ENCODE measurements around the gene TIMM13.

Gene TIMM13

DNA sequence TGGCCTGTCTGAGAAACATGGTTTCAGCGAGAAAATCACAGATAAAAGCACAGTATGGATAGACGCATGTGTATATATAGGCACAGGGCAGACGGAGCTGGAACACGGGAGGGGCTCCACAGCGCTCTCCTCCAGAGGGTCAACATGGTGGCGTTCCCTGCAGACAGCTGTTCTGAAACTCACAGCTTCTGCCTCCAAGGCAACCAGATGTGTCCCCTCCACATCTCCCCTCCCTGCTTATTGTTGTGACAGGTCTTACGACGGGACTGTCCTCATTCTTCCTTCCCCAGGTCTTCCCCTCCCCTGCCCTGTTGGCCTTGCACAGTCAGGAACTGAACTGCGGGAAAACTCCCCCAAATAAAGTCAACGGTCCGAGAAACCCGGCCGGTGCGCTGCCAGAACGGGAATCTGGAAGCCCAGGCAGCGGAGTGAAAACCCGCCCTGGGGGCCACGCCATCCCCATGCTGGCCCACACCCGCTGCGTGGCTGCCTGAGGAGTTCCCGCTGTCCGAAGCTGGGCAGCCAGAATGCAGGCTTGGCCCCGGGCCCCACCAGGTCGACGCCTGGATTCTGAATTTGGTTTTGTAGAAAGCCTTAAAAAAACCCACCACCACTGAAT is 2.6 kb upstream of the TIMM13 start:
- Histone ChIP-seq H3K4me2 (peak overlapping the region in 9 of 11 experiments; percentile 59 to 100 (median 99); a peak in 17 of 22 replicates), H3K27ac (peak overlapping the region in 7 of 11 experiments; percentile 28 to 100 (median 97); a peak in 9 of 22 replicates)

DNA sequence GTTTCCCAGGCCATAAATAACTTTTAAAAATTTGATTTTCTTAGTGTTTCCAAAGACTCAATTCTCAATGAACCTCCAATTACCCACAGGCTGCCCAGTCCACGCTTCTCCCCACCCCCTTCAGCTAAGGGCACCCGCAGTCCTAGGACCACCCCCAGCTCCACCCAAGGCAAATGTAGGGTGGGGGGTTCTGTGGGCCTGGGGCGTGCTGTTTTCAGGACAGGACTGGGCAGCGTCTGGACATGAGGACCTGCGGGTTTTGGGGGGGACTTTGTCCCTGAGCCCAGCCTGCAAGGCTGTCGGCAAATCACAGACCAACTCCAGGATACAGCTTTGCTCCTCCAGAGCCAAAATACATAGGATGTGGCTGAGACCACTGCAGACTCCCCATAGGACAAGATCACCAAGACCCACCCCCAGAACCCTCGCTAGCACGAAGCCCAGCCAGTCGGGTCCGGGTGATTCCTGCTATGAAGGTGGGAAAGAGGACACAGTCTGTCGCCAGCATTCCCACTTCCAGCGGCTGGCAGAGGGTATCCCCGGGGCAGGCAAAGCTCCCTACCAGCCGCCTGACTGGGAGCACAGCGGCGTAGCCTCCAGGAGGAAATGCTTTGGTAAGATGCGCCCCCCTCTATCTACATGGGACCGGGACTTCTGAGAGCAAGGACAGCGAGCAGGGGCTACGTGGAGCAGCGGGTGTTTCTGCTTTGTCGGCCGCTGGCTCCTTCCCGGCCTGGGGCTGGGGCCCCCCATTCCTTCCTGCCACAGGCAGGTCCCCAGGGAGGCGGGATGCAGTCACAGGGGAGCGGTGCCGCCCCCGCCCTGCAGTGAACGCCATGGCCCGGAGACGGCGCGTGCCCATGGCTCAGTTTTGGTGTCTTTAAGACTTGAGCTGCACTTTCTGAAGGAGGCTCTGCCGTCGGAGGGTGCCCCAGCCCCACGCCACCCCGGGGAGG is 1.6 kb upstream of the TIMM13 start:
- no peak overlapping the region for H3K4me3 ChIP-seq
- H3K9ac ChIP-seq, result peak overlapping the region in 9 of 11 experiments; percentile 11 to 100 (median 96); a peak in 15 of 22 replicates
- peaks cover 40 to 79% (median 64%) of the 10 kb centered on the region in 11 experiments for H3K36me3 ChIP-seq
- peak overlapping the region in 10 of 11 experiments; percentile 89 to 100 (median 99); a peak in 18 of 22 replicates for H3K4me2 ChIP-seq
- H3K27me3 ChIP-seq, result no peaks in the 10 kb centered on the region
- peaks cover 35 to 78% (median 76%) of the 10 kb centered on the region in 10 experiments for H3K4me1 ChIP-seq
- no peak for TF ChIP-seq Cebpa-rat (IDR thresholded peaks at IDR 0.05)
- H3K9me3 ChIP-seq (replicated peaks in 1 of 11), result no peaks in the 10 kb centered on the region
- H4K20me1 ChIP-seq, result peaks cover 22 to 85% (median 58%) of the 10 kb centered on the region in 11 experiments
- H3K27ac ChIP-seq, result peak overlapping the region in 9 of 11 experiments; percentile 14 to 100 (median 99); a peak in 17 of 22 replicates

More for the DNA sequence above, 2.6 kb upstream of the TIMM13 start:
- Histone ChIP-seq H3K4me3 (no peak overlapping the region), H3K9ac (peak overlapping the region in 8 of 11 experiments; percentile 41 to 100 (median 96); a peak in 10 of 22 replicates), H3K27me3 (no peaks in the 10 kb centered on the region), H3K36me3 (peaks cover 47 to 86% (median 72%) of the 10 kb centered on the region in 11 experiments), H4K20me1 (peaks cover 21 to 85% (median 57%) of the 10 kb centered on the region in 11 experiments), H3K4me1 (peaks cover 27 to 69% (median 67%) of the 10 kb centered on the region in 10 experiments), H3K9me3 (replicated peaks in 1 of 11) (no peaks in the 10 kb centered on the region)
- TF ChIP-seq Cebpa-rat (IDR thresholded peaks at IDR 0.05), result no peak

DNA sequence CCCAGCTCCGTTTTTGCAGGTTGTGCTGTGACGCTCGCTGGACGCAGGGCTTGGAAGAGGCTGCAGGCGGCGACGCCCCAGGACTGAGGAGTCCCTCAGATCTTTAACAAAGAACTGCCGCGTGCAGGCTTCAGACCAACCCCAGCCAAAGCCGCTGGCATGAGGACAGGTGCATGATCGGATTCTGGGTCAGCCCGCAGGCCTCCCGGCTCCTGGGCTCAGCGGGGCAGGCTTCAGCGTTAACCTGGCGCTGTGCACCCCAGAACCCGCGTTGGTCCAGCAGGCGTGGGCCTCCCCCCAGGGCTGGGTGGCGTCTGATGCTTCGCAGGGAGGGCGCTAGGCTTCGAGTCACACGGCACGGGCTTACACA is 920 bp upstream of the TIMM13 start:
- peaks cover 42 to 85% (median 83%) of the 10 kb centered on the region in 10 experiments for H3K4me1 ChIP-seq
- TF ChIP-seq Cebpa-rat (IDR thresholded peaks at IDR 0.05), result no peak
- peaks cover 38 to 78% (median 61%) of the 10 kb centered on the region in 11 experiments for H3K36me3 ChIP-seq
- peak overlapping the region in 10 of 11 experiments; percentile 97 to 100 (median 99); a peak in 18 of 22 replicates for H3K27ac ChIP-seq
- H3K4me2 ChIP-seq, result peak overlapping the region; percentile 89 to 100 (median 99)
- peak overlapping the region in 5 of 10 experiments; percentile 81 to 94 (median 89); a peak in 8 of 20 replicates for H3K4me3 ChIP-seq
- H4K20me1 ChIP-seq, result peaks cover 27 to 87% (median 65%) of the 10 kb centered on the region in 11 experiments
- H3K27me3 ChIP-seq, result no peaks in the 10 kb centered on the region
- H3K9me3 ChIP-seq (replicated peaks in 1 of 11), result no peaks in the 10 kb centered on the region
- peak overlapping the region in 8 of 11 experiments; percentile 94 to 100 (median 98); a peak in 16 of 22 replicates for H3K9ac ChIP-seq

DNA sequence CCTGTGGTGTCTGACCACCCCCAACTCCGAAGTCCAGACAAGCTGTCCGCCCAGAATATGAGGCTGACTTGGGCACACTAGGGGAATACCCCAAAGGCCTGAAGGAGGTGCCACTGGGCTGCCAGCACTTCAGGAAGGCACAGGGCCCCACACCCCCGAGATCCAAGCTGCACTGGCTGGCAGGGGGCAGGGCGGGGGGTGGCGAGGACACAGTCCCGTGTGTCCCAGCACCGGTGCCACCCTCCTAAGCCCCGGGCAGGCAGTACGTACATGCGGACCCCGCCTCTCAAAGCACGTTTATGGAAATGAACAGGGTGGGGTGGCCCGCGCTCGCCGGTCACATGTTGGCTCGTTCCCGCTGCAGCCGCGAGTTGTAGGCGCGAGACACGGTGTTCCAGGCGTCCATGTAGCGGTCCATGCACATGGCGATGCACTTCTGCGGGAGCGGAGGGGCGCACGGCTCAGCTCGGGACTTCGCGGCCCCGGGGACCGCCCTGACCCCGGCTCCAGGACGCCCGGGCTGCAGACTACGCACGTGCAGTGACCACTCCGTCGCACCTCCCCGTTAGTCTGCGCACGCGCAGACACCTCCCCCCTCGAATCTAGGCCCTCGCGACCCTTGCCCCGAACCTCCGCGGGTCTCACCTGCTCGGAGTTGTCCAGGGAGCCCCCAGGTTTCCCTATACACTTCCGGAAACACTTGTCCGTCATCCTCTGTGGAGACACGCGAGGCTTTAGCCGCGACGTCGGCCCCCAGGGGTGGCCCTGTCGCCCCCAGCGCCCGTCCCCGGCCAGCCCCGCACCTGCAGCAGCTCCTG is 566 bp downstream of the TIMM13 start:
- peaks cover 31 to 63% (median 52%) of the 10 kb centered on the region in 11 experiments; a peak in 21 of 22 replicates for H3K36me3 ChIP-seq

DNA sequence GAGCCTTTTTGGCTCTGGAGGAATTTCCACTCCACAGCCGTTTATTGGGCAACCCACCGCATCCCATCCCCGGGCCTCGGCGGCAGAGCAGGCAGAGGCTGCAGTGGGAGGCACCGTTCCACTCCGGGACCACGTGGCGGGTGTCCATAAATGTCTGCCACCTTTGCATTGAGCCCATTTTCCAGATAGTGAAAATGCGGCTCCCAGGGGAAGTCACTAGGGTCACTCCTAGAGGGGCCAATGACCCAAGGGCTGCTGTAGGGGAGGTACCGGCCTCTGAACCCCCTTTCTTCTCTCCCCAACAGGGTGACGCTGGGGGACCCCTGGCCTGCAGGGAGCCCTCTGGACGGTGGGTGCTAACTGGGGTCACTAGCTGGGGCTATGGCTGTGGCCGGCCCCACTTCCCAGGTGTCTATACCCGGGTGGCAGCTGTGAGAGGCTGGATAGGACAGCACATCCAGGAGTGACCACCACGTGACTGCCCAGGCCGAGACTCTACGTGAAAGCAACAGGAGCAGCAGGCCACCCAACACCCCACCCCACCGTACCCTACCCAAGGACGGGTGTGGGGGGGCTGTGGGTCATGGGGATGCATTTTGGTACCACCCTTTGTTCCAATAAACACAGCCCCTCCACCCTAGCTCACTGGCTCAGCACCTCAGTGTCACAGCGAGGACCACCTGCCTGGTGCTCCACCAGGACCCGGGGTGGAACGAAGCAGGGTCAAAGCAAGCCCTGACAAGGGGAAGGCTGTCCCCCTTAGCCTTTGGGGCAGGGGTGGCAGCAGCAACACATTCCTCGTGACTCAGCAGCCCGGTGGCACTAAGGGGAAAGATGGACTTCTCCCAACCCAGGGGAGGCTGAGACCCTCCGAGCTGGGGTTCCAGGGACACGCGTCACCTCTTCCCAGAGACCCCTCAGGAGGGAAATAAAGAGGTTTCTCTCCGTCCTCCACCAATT is 1.5 kb downstream of the TIMM13 start:
- Histone ChIP-seq H3K36me3 (peaks cover 22 to 54% (median 44%) of the 10 kb centered on the region in 11 experiments; a peak in 21 of 22 replicates), H3K4me1 (peaks cover 42 to 91% (median 85%) of the 10 kb centered on the region in 10 experiments), H3K9me3 (replicated peaks in 1 of 11) (no peaks in the 10 kb centered on the region), H3K4me3 (peak overlapping the region; percentile 80 to 98 (median 89)), H3K4me2 (peak overlapping the region; percentile 89 to 100 (median 99)), H3K27me3 (no peaks in the 10 kb centered on the region), H3K9ac (peak overlapping the region; percentile 94 to 100 (median 98)), H4K20me1 (peaks cover 27 to 93% (median 68%) of the 10 kb centered on the region in 11 experiments), H3K27ac (peak overlapping the region; percentile 97 to 100 (median 99); a peak in 21 of 22 replicates)
- TF ChIP-seq Cebpa-rat (IDR thresholded peaks at IDR 0.05), result no peak

More for the DNA sequence above, 566 bp downstream of the TIMM13 start:
- Histone ChIP-seq H3K4me1 (peaks cover 42 to 91% (median 89%) of the 10 kb centered on the region in 10 experiments), H4K20me1 (peaks cover 27 to 93% (median 72%) of the 10 kb centered on the region in 11 experiments), H3K9ac (peak overlapping the region; percentile 94 to 100 (median 98)), H3K4me3 (peak overlapping the region; percentile 80 to 98 (median 89)), H3K27me3 (no peaks in the 10 kb centered on the region), H3K27ac (peak overlapping the region; percentile 97 to 100 (median 99)), H3K9me3 (replicated peaks in 1 of 11) (no peaks in the 10 kb centered on the region), H3K4me2 (peak overlapping the region; percentile 89 to 100 (median 99))
- no peak for TF ChIP-seq Cebpa-rat (IDR thresholded peaks at IDR 0.05)

DNA sequence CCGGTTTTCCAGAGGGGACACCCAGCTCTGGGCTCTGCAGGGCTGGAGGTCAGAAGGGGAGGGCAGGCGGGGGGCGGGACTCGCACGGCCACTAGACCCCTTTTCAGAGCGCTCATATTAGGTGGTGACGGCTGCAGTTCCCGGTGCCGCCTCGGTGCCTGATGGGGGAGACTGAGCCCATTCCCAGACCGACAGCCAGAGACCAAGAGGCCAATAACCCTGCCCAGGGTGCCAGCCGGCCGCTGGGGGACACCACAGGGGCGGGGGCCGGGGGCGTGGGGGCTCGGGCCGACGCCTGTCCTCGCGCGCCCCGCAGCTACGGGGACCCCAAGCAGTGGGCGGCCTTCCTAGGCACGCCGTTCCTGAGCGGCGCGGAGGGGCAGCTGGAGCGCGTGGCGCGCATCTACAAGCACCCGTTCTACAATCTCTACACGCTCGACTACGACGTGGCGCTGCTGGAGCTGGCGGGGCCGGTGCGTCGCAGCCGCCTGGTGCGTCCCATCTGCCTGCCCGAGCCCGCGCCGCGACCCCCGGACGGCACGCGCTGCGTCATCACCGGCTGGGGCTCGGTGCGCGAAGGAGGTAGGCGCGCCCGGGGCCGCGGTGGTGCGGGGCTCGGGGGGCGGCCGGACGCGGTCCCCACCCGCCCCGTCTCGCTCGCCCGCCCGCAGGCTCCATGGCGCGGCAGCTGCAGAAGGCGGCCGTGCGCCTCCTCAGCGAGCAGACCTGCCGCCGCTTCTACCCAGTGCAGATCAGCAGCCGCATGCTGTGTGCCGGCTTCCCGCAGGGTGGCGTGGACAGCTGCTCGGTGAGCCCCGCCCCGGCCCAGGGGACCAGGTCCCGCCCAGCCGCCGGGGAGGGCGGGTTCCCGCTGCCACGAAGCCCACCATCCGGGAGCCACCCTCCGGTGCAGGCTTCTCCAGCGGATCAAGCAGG is 2.4 kb downstream of the TIMM13 start:
- no peaks in the 10 kb centered on the region for H3K27me3 ChIP-seq
- H3K27ac ChIP-seq, result peak overlapping the region in 7 of 11 experiments; percentile 70 to 99 (median 97); a peak in 9 of 22 replicates
- peaks cover 42 to 91% (median 76%) of the 10 kb centered on the region in 10 experiments for H3K4me1 ChIP-seq
- peaks cover 27 to 93% (median 69%) of the 10 kb centered on the region in 11 experiments for H4K20me1 ChIP-seq
- no peak for TF ChIP-seq Cebpa-rat (IDR thresholded peaks at IDR 0.05)
- H3K36me3 ChIP-seq, result peaks cover 14 to 51% (median 42%) of the 10 kb centered on the region in 11 experiments; a peak in 21 of 22 replicates
- no peaks in the 10 kb centered on the region for H3K9me3 ChIP-seq (replicated peaks in 1 of 11)
- peak overlapping the region; percentile 89 to 100 (median 99) for H3K4me2 ChIP-seq
- peak overlapping the region in 9 of 11 experiments; percentile 94 to 100 (median 97); a peak in 14 of 22 replicates for H3K9ac ChIP-seq
- peak overlapping the region in 7 of 10 experiments; percentile 80 to 98 (median 88); a peak in 7 of 20 replicates for H3K4me3 ChIP-seq
